Panc1 (cell line): ENCODE results near the gene PPM1H. TPM values are rescaled to one million over a fixed set of nuclear protein-coding genes. Genes with fewer than 3 reads are reported as not detected.

Experiments
- ATAC-seq: fragments of 200-7000 bp; cut with Tn5 transposase; 2 replicates; pipeline ENCODE4 v1.9.1; 2020; ENCODE audit warnings: mild to moderate bottlenecking, moderate library complexity
- BruUV-seq: library from RNA; stranded (reverse); fragments of 400-500 nt; replicated peaks from 2 replicates; lab custom pipeline; 2021; lab: Mats Ljungman, UMichigan
- CTCF ChIA-PET: fragments of 300-600 bp; sonication (Branson Sonifier 250); formaldehyde crosslinking; loops from one replicate; lab custom pipeline; 2022; ENCODE audit warnings: antibody characterized with exemption; lab: Charles Lee
- POLR2A ChIA-PET: fragments of 300-600 bp; sonication (Branson Sonifier 250); formaldehyde crosslinking; loops from one replicate; lab custom pipeline; 2022; ENCODE audit warnings: antibody characterized with exemption; lab: Charles Lee
- DNase-seq: peaks from one replicate; pipeline ENCODE4 v3.0.0-alpha.2; 2010; ENCODE audit warnings: low read depth, low spot score
- H3K27ac ChIP-seq: 2 replicates; pipeline ENCODE4 v1.5.1; 2011; ENCODE audit warnings: mild to moderate bottlenecking, low read length, inconsistent platforms
- H3K27me3 ChIP-seq: fragments of 200-500 bp; sonication (Bioruptor generic); 2 replicates; pipeline ENCODE4 v1.6.0; 2014; ENCODE audit warnings: low read length, inconsistent platforms; ENCODE audit not compliant: control insufficient read depth, insufficient read depth
- H3K36me3 ChIP-seq: fragments of 200-500 bp; sonication (Bioruptor generic); 2 replicates; pipeline ENCODE4 v1.5.1; 2014; ENCODE audit warnings: inconsistent platforms, mild to moderate bottlenecking, low read length, moderate library complexity; ENCODE audit not compliant: control insufficient read depth, insufficient read depth
- H3K4me1 ChIP-seq: 2 replicates; pipeline ENCODE4 v1.5.1; 2011; ENCODE audit warnings: inconsistent platforms, mild to moderate bottlenecking, low read length, moderate library complexity; ENCODE audit not compliant: control insufficient read depth, insufficient read depth
- H3K4me3 ChIP-seq, 2 experiments: 2 replicates each; pipeline ENCODE4 v1.5.1; 2011 to 2012; ENCODE audit warnings: low read depth in 2 of 2, low read length in 2 of 2, mild to moderate bottlenecking in 2 of 2, inconsistent platforms in 1 of 2, moderate library complexity in 1 of 2
- H3K9me3 ChIP-seq: fragments of 200-500 bp; sonication (Bioruptor generic); 2 replicates; pipeline ENCODE4 v1.5.1; 2014; ENCODE audit warnings: low read depth, mild to moderate bottlenecking, inconsistent platforms, low read length, moderate library complexity; ENCODE audit not compliant: control insufficient read depth, insufficient read depth
- POLR2AphosphoS5 ChIP-seq: IDR thresholded peaks from 2 replicates; pipeline ENCODE4 v1.6.1; 2012; ENCODE audit warnings: mild to moderate bottlenecking, low read depth, low read length, moderate library complexity
- SIN3A ChIP-seq: IDR thresholded peaks from 2 replicates; pipeline ENCODE4 v1.6.1; 2012; ENCODE audit warnings: low read depth, mild to moderate bottlenecking, low read length, moderate library complexity, borderline replicate concordance; ENCODE audit not compliant: insufficient read depth
- TCF7L2 ChIP-seq: IDR thresholded peaks from 2 replicates; pipeline ENCODE4 v1.6.1; 2011; ENCODE audit warnings: mild to moderate bottlenecking, low read depth, low read length, inconsistent platforms
- in situ Hi-C: cut with HindIII; loops from 2 replicates; pipeline ENCODE4 v1.10.0; 2016; ENCODE audit warnings: low sequenced_read_pairs, low pct_unique_long_range_greater_than_20kb
- intact Hi-C: fragments of 100-400 bp; cut with micrococcal nuclease; formaldehyde crosslinking; loops from one replicate; pipeline ENCODE4 v1.10.0; 2022; ENCODE audit not compliant: unreplicated experiment
- total RNA-seq: library from RNA; stranded (reverse); gene quantifications from one replicate; pipeline ENCODE4 v1.2.1, GENCODE V29; 2021; ENCODE audit not compliant: unreplicated experiment
- TF ChIP-seq, protein P1 (sequence below): fragments of 450-650 bp; IDR thresholded peaks from 2 replicates; pipeline ENCODE4 v1.5.1; 2017; ENCODE audit warnings: mild to moderate bottlenecking
- TF ChIP-seq, protein P2 (sequence below), 2 experiments: IDR thresholded peaks; 2 replicates each; pipeline ENCODE4 v1.6.1; 2011 to 2012; ENCODE audit warnings: low read depth in 2 of 2, control low read depth in 1 of 2, low read length in 1 of 2, mild to moderate bottlenecking in 1 of 2, moderate library complexity in 1 of 2; ENCODE audit not compliant: insufficient read depth in 1 of 2

Gene PPM1H
- total RNA-seq, 1 experiment from 2014 or later: 22.9 TPM

DNA sequence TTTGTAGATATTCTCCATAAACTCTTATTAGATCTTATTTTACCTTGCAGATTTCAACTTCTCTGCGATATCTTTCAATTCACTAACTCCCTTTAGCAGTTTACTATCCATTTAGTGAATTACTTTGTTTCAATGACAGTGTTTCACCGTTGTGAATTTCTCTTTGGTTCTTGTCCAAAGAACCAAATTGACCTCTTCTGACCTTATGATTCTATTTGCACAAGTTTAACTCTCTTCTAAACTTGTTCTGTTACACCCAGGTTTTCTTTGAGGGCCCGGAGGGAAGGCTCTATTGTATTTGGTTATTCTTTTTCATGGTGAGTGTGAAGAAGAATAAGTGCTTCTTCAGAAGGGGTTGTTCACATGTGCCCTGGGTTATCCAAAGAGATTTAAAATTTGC lies 281.6 kb downstream of the PPM1H start:
- POLR2A ChIA-PET: interaction anchor here (1.0 kb wide), 1 partner anchor 11 kb away, joined by 5 read pairs; no protein-coding TSS in a partner anchor
- no TSS peak for BruUV-seq
- Histone ChIP-seq H3K36me3 (no peaks in the 10 kb centered on the region), H3K27ac (no peak overlapping the region), H3K4me3 (no peak overlapping the region), H3K4me1 (no peaks in the 10 kb centered on the region), H3K9me3 (no peaks in the 10 kb centered on the region), H3K27me3 (no peaks in the 10 kb centered on the region)
- in situ Hi-C loops (no loop called here), intact Hi-C loops (no loop called here)
- ATAC-seq: no peak
- TF ChIP-seq SIN3A: no peak
- TF ChIP-seq, protein P1, sequence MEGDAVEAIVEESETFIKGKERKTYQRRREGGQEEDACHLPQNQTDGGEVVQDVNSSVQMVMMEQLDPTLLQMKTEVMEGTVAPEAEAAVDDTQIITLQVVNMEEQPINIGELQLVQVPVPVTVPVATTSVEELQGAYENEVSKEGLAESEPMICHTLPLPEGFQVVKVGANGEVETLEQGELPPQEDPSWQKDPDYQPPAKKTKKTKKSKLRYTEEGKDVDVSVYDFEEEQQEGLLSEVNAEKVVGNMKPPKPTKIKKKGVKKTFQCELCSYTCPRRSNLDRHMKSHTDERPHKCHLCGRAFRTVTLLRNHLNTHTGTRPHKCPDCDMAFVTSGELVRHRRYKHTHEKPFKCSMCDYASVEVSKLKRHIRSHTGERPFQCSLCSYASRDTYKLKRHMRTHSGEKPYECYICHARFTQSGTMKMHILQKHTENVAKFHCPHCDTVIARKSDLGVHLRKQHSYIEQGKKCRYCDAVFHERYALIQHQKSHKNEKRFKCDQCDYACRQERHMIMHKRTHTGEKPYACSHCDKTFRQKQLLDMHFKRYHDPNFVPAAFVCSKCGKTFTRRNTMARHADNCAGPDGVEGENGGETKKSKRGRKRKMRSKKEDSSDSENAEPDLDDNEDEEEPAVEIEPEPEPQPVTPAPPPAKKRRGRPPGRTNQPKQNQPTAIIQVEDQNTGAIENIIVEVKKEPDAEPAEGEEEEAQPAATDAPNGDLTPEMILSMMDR: no peak
- CTCF ChIA-PET: no interaction called here
- DNase-seq: no peak

DNA sequence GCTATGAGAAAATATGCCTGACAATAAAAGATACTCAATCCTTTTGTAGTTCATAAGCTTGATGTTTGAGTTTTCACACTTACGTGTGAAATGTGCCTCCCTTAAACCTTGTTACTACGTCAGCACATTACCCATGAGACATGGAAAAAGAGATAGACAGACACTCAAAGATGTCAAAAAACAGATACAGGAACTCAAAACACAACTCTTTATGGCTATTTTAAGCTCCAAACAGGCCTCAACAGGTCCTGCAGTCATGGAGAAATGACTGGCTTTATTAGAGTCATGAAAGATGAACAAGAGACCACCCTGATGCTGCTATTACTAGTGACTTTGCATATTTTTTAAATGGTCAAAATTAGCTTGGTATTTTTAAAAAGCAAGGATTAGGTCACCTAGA lies 283.8 kb downstream of the PPM1H start:
- Histone ChIP-seq H3K4me1 (no peaks in the 10 kb centered on the region), H3K9me3 (no peaks in the 10 kb centered on the region), H3K4me3 (no peak overlapping the region), H3K27ac (no peak overlapping the region), H3K36me3 (no peaks in the 10 kb centered on the region), H3K27me3 (no peaks in the 10 kb centered on the region)
- CTCF ChIA-PET: no interaction called here
- no peak for ATAC-seq
- intact Hi-C loops: no loop called here
- POLR2A ChIA-PET: no interaction called here
- BruUV-seq: no TSS peak
- in situ Hi-C loops: no loop called here
- no peak for DNase-seq
- TF ChIP-seq POLR2AphosphoS5 (no peak), TCF7L2 (no peak), SIN3A (no peak)
- TF ChIP-seq, protein P1: no peak
- TF ChIP-seq, protein P2, sequence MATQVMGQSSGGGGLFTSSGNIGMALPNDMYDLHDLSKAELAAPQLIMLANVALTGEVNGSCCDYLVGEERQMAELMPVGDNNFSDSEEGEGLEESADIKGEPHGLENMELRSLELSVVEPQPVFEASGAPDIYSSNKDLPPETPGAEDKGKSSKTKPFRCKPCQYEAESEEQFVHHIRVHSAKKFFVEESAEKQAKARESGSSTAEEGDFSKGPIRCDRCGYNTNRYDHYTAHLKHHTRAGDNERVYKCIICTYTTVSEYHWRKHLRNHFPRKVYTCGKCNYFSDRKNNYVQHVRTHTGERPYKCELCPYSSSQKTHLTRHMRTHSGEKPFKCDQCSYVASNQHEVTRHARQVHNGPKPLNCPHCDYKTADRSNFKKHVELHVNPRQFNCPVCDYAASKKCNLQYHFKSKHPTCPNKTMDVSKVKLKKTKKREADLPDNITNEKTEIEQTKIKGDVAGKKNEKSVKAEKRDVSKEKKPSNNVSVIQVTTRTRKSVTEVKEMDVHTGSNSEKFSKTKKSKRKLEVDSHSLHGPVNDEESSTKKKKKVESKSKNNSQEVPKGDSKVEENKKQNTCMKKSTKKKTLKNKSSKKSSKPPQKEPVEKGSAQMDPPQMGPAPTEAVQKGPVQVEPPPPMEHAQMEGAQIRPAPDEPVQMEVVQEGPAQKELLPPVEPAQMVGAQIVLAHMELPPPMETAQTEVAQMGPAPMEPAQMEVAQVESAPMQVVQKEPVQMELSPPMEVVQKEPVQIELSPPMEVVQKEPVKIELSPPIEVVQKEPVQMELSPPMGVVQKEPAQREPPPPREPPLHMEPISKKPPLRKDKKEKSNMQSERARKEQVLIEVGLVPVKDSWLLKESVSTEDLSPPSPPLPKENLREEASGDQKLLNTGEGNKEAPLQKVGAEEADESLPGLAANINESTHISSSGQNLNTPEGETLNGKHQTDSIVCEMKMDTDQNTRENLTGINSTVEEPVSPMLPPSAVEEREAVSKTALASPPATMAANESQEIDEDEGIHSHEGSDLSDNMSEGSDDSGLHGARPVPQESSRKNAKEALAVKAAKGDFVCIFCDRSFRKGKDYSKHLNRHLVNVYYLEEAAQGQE (IDR thresholded peaks at IDR 0.05; ENCODE audit: insufficient read depth in 1 of 2, low read depth in 2 of 2, low read length in 1 of 2): no peak
